Stimulated activated CD8-positive, alpha-beta memory T cell treated with anti-CD3 and anti-CD28 coated beads, Interleukin-12 subunit alpha, Interleukin-12 subunit beta, amount 100 ng/mL, for 24 hours (primary cell): ENCODE results near the gene PARP9.
"Not testable (repeated sequence)": the region's sequence is repeated elsewhere in the genome, so short reads cannot be mapped to it uniquely, and the experiment has no call there.

Source experiments
- DNase-seq: peaks from one replicate; pipeline ENCODE4 v3.0.0-alpha.2; 2020; ENCODE audit errors: extremely low read depth

The PARP9 gene

DNA sequence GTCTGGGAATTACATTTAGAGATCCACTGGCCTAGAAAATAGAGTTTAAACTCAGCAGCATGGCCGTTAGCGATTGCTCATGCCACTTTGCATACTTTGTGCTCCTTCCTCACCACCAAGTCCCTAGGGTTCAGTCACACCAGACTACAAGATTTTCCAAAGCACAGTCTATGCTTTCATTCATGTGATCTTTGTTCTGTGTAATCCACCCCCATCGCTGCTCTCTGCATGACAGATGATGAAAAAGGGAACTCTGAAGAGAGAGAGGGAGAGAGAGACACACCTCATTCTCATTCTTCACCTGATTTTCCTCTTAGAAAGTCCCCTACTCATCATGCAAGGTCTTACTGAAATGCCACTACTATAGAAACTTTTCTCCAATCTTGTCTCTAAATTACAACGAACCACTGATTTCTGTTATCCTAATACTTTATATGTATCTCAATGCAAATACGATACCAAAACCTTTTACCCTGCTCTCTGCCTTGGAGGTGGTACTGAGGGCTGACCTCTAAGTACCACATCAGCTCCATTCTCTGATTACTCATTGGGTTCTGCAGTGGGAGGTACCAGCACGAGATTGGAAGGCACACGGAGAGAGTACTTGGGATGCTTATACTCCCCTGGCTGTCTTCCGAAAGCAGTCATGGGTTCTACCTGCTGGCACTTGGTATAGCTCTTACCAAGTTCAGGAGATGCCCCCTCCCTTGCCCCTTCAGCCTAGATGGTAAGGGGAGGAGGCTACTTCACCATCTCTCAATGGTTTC lies 12.3 kb upstream of the PARP9 start:
- DNase-seq, result no peak

GRCh38 chr3:122572940-122573412 lies 8.9 kb upstream of the PARP9 start:
- no peak for DNase-seq

DNA sequence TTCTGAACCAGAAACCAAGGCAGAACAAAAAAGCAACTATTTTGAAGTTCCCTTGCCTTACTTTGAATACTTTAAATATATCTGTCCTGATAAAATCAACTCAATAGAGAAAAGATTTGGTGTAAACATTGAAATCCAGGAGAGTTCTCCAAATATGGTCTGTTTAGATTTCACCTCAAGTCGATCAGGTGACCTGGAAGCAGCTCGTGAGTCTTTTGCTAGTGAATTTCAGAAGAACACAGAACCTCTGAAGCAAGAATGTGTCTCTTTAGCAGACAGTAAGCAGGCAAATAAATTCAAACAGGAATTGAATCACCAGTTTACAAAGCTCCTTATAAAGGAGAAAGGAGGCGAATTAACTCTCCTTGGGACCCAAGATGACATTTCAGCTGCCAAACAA lies 4.7 kb upstream of the PARP9 start:
- no peak for DNase-seq

GRCh38 chr3:122568131-122568530 lies 4.0 kb upstream of the PARP9 start:
- not testable (repeated sequence) for DNase-seq

- no peak for DNase-seq
These were observed 429 bp downstream of the PARP9 start for GRCh38 chr3:122563717-122564025.

- no peak for DNase-seq
These were observed 980 bp downstream of the PARP9 start for GRCh38 chr3:122562923-122563716.

DNA sequence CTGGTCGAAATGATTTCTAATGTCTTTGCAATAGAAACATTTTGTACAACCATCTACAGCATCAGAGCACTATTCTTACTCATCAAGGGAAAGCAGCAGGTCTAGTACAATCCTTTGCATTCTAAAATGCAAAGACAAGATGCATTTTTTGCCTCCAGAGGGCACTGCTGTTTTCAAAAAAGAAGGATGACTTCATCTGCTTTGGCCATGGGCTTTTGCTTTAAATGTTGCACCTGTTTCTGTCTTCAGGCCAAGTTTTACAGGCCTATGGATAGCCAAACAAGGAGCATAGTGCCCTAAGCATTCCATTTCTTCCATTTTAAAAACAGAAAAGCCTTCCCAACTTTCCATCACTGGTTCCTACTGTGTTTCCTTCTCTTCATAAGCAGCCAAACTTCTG lies 3.4 kb downstream of the PARP9 start:
- no peak for DNase-seq

DNA sequence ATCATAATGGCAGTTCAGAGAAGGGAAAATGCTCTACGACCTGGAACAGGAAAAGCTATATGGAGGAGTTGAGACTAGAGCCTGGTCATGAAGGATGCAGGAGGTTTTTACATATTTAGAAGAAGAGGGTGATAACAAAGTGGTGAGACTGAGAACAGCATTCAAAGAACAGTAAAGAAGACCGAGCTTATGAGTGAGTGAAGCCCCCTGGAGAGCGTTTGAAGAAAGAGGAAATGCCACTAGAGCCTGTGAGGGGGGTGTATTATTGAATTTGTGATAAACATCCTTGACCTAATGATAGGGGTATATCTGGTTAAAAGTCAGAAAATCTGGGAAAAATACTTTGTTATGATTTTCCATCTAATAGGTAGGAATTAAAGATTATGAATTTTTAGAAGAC lies 4.2 kb downstream of the PARP9 start:
- DNase-seq, result no peak

DNA sequence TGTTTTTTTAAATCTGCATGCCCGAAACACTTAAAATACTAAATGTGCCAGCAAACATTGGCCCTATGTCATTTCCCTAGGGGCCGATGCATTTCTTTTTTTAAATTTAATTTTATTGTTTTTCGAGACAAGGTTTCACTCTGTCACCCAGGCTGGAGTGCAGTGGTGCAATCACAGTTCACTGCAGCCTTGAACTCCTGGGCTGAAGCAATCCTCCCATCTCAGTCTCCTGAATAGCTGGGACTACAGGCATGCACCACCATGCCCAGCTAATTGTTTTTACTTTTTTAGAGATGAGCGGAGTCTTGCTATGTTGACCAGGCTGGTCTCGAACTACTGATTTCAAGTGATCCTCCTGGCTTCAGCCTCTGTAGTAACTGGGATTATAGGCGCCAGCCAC lies 5.5 kb downstream of the PARP9 start:
- DNase-seq, result no peak

DNA sequence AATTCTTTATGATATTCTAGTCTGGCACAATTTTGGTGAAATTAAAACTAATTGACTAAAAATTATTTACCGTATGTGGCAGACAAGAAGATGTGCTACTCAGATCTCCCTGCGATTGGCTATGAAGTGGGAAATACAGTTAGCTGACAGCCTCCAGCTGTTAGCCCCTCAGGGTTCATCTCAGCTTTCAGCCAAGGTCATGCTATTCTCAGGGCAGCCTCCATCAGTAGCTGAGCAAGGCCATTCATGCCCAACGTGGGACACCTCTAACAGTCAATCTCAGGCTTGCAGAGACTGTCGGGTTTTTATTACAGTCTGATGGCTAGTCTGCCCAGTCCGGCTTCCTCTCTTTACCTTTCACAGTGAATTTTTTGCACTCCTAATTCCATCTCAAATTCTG lies 6.7 kb downstream of the PARP9 start:
- DNase-seq, result no peak

- no peak for DNase-seq
These were observed 8.6 kb downstream of the PARP9 start for GRCh38 chr3:122555275-122556071.

DNA sequence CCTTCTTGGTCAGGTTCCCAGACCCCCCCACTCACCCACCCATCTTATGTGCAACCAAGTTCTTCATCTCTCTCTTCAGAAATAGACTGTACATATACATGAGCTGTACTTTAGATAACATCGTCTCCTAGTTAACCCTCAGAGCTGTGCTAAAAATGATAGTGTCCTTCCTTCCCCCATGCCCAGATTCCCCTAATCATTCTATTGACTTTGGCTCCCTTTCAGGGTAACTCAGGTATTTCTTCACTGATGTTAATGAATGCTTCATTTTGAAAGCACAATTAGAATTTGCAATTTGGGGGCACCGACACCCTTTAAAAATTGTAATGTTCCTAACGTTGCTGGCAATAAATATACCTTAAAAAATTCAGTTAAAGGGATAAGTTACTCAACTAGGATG lies 10.9 kb downstream of the PARP9 start:
- DNase-seq, result no peak

DNA sequence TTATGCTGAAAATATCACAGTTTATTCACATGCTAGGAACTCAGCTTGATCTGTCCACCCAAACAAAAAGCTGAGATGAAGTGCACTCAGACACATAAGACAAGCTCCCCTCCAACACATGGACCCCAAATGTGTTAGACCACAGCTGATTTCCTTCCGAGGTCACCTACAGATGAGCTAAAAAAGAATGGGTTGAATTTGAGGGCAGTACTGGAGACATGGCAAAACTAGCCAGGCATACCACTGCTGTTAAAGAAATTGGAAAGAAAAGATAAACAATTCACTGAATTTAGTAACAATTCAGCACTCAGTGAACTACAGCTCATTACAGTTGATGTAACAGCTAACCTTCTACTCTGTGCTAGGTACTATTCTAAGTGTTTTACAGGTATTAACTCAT lies 15.5 kb downstream of the PARP9 start:
- DNase-seq, result no peak

DNA sequence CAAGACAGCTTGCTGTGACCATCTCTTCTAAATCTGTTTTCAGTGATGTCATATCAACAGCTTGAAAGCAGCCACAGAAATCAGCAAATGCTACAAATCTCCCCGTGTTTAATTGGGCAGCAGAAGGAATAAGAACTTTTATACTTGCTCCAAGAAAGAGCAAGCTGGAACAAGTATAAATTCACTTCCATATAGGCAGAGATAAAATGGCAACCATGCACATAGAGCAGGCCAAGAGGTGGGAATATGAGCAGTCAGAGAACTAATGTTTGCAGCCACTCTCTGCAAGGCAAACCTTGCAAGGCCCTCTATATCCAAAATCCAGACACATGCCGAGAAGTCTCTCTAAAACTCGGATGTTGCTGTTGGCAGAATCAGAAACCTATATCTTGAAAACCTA lies 16.0 kb downstream of the PARP9 start:
- no peak for DNase-seq

DNA sequence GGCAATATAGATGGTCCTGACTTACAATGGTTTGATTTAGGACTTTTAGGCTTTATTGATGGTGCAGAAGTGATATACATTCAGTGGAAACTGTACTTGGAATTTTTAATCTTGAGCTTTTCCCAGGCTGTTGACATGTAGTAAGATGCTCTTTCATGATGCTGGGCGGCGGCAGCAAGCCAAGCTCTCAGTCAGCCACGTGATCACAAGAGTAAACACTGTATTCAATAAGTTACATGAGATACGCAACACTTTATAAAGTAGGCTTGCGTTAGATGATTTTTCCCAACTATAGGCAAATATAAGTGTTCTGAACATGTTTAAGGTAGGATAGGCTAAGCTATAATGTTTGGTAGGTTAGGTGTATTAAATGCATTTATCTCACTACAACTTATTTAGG lies 17.9 kb downstream of the PARP9 start:
- DNase-seq, result no peak

DNA sequence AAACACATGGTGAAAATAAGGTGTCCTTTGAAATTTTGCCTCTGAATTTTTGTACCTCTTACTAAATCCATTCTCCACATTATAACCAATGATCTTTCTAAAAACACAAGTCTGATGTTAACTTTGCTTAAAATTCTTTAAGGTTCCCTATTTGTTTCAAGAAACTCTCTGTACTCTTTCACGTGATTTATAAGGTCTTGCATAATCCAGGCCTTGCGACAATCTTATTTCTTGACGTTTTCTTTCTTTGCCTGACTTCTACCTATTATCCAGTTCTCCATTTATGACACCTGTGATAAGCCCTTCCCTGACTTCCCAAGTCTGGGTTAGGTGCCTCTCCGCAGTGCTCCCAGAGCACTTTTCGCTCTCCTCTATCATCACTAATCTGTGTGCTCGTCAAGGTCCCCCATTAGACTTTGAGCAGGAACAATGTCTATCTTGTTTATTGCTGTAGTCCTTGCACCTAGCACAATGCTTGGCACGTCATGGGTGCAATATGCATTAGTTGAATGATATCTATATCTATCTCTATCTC lies 25.1 kb downstream of the PARP9 start:
- no peak for DNase-seq

- DNase-seq, result no peak
These were observed 27.5 kb downstream of the PARP9 start for GRCh38 chr3:122536632-122537001.

DNA sequence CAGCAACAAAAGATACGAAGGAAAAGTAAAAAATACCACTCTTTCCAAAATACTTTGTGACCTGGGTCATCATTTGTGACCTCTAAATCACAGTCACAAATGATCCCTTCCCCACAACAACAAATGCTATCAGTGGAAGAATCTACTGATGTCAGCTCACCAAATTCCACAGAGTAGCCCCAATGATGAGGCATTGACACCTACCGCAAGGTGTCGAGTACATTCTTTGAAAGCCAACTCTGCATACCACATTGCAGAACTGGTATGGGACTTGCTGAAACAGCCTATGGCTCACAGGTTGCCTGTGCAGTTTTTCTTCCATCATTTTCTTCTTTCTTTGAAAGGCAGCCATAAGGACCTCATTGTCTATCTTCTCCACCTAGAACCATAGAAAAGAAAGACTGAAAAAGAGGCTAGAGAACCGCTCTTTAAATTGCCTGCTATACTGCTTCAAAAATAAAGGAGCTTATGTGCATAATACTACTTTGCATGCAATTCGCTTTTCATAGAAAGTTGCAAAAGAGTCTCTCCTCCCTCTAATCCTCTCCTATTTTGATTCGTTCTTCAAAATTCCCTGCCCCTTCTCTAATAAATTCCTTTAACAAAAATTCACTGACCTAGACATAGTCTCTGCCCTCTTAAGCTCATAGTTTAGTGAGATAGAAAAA lies 28.0 kb downstream of the PARP9 start:
- DNase-seq, result no peak

GRCh38 chr3:122533931-122534334 lies 30.2 kb downstream of the PARP9 start:
- no peak for DNase-seq

DNA sequence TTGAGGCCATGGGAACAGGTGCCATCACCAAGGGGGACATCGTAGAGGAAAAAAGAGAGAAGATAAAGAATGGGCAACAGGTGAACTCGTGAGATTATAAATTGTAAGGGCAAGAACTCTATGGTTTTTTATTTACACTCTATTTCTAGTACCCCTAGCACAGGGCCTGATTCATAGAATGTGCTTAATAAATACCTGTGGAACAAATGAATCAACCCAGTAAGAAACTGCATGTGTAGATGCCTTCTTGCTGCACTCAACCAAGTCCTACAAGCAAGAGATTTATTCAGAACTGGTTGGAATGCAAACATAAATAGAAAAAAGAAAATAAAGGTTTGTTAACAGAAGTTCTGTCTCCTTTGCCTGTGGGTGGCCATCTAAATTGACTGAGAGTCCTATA lies 30.6 kb downstream of the PARP9 start:
- DNase-seq, result no peak

GRCh38 chr3:122530164-122530563 lies 33.9 kb downstream of the PARP9 start:
- no peak for DNase-seq

GRCh38 chr3:122523317-122523716 lies 40.8 kb downstream of the PARP9 start:
- DNase-seq, result no peak
